ENCODE results near the gene BHLHE40.

BHLHE40 gene

GRCh38 chr3:4940985-4941384 lies 38.3 kb upstream of the BHLHE40 start:
- DNase-seq (ENCODE audit: low read depth, low spot score) = no peak
- no peak overlapping the region for H3K9ac ChIP-seq (ENCODE audit: insufficient read length, low read depth)
- peaks cover 2% of the 10 kb centered on the region for H3K4me1 ChIP-seq (ENCODE audit: insufficient read depth, insufficient read length)
- TF ChIP-seq YY1 (IDR thresholded peaks at IDR 0.05; ENCODE audit: insufficient read depth, insufficient read length) (no peak), ZNF274 (IDR thresholded peaks at IDR 0.05; ENCODE audit: low read depth, low read length) (no peak), SUZ12 (IDR thresholded peaks at IDR 0.05; ENCODE audit: extremely low read depth, insufficient read depth, insufficient read length) (no peak)
- no peaks in the 10 kb centered on the region for H3K9me3 ChIP-seq (ENCODE audit: insufficient read depth, low read length)
- no peaks in the 10 kb centered on the region for H3K27me3 ChIP-seq (ENCODE audit: insufficient read depth, insufficient read length)
- H3K4me3 ChIP-seq (ENCODE audit: insufficient read length, low read depth) = no peak overlapping the region
- no peaks in the 10 kb centered on the region for H3K36me3 ChIP-seq (ENCODE audit: insufficient read depth, insufficient read length, low read length)

GRCh38 chr3:4943549-4943948 lies 35.7 kb upstream of the BHLHE40 start:
- Histone ChIP-seq H3K27me3 (ENCODE audit: insufficient read depth, insufficient read length) (no peaks in the 10 kb centered on the region), H3K36me3 (ENCODE audit: insufficient read depth, insufficient read length, low read length) (no peaks in the 10 kb centered on the region), H3K9me3 (ENCODE audit: insufficient read depth, low read length) (no peaks in the 10 kb centered on the region), H3K9ac (ENCODE audit: insufficient read length, low read depth) (no peak overlapping the region), H3K4me1 (ENCODE audit: insufficient read depth, insufficient read length) (peaks cover 2% of the 10 kb centered on the region), H3K4me3 (ENCODE audit: insufficient read length, low read depth) (no peak overlapping the region)
- DNase-seq (ENCODE audit: low read depth, low spot score) = peak; percentile 11
- TF ChIP-seq ZNF274 (IDR thresholded peaks at IDR 0.05; ENCODE audit: low read depth, low read length) (no peak), SUZ12 (IDR thresholded peaks at IDR 0.05; ENCODE audit: extremely low read depth, insufficient read depth, insufficient read length) (no peak), YY1 (IDR thresholded peaks at IDR 0.05; ENCODE audit: insufficient read depth, insufficient read length) (no peak)

GRCh38 chr3:4945324-4945723 lies 33.9 kb upstream of the BHLHE40 start:
- Histone ChIP-seq H3K36me3 (ENCODE audit: insufficient read depth, insufficient read length, low read length) (no peaks in the 10 kb centered on the region), H3K4me1 (ENCODE audit: insufficient read depth, insufficient read length) (peaks cover 2% of the 10 kb centered on the region), H3K4me3 (ENCODE audit: insufficient read length, low read depth) (no peak overlapping the region), H3K9ac (ENCODE audit: insufficient read length, low read depth) (no peak overlapping the region), H3K27me3 (ENCODE audit: insufficient read depth, insufficient read length) (no peaks in the 10 kb centered on the region), H3K9me3 (ENCODE audit: insufficient read depth, low read length) (no peaks in the 10 kb centered on the region)
- DNase-seq (ENCODE audit: low read depth, low spot score) = no peak
- no peak for TF ChIP-seq ZNF274 (IDR thresholded peaks at IDR 0.05; ENCODE audit: low read depth, low read length)
- TF ChIP-seq SUZ12 (IDR thresholded peaks at IDR 0.05; ENCODE audit: extremely low read depth, insufficient read depth, insufficient read length) = no peak
- no peak for TF ChIP-seq YY1 (IDR thresholded peaks at IDR 0.05; ENCODE audit: insufficient read depth, insufficient read length)

- no peak for DNase-seq (ENCODE audit: low read depth, low spot score)
- Histone ChIP-seq H3K4me1 (ENCODE audit: insufficient read depth, insufficient read length) (peaks cover 2% of the 10 kb centered on the region), H3K9ac (ENCODE audit: insufficient read length, low read depth) (no peak overlapping the region), H3K4me3 (ENCODE audit: insufficient read length, low read depth) (no peak overlapping the region), H3K9me3 (ENCODE audit: insufficient read depth, low read length) (no peaks in the 10 kb centered on the region), H3K27me3 (ENCODE audit: insufficient read depth, insufficient read length) (no peaks in the 10 kb centered on the region), H3K36me3 (ENCODE audit: insufficient read depth, insufficient read length, low read length) (no peaks in the 10 kb centered on the region)
- TF ChIP-seq SUZ12 (IDR thresholded peaks at IDR 0.05; ENCODE audit: extremely low read depth, insufficient read depth, insufficient read length) = no peak
- TF ChIP-seq ZNF274 (IDR thresholded peaks at IDR 0.05; ENCODE audit: low read depth, low read length) = no peak
- no peak for TF ChIP-seq YY1 (IDR thresholded peaks at IDR 0.05; ENCODE audit: insufficient read depth, insufficient read length)
These were observed 32.2 kb upstream of the BHLHE40 start for GRCh38 chr3:4947028-4947427.

- TF ChIP-seq SUZ12 (IDR thresholded peaks at IDR 0.05; ENCODE audit: extremely low read depth, insufficient read depth, insufficient read length) (no peak), ZNF274 (IDR thresholded peaks at IDR 0.05; ENCODE audit: low read depth, low read length) (no peak), YY1 (IDR thresholded peaks at IDR 0.05; ENCODE audit: insufficient read depth, insufficient read length) (no peak)
- H3K4me1 ChIP-seq (ENCODE audit: insufficient read depth, insufficient read length) = peaks cover 2% of the 10 kb centered on the region
- no peak overlapping the region for H3K9ac ChIP-seq (ENCODE audit: insufficient read length, low read depth)
- DNase-seq (ENCODE audit: low read depth, low spot score) = no peak
- H3K9me3 ChIP-seq (ENCODE audit: insufficient read depth, low read length) = no peaks in the 10 kb centered on the region
- no peaks in the 10 kb centered on the region for H3K36me3 ChIP-seq (ENCODE audit: insufficient read depth, insufficient read length, low read length)
- H3K4me3 ChIP-seq (ENCODE audit: insufficient read length, low read depth) = no peak overlapping the region
- no peaks in the 10 kb centered on the region for H3K27me3 ChIP-seq (ENCODE audit: insufficient read depth, insufficient read length)
These were observed 30.8 kb upstream of the BHLHE40 start for GRCh38 chr3:4948395-4948794.

GRCh38 chr3:4949004-4949403 lies 30.2 kb upstream of the BHLHE40 start:
- no peaks in the 10 kb centered on the region for H3K27me3 ChIP-seq (ENCODE audit: insufficient read depth, insufficient read length)
- peaks cover 2% of the 10 kb centered on the region for H3K4me1 ChIP-seq (ENCODE audit: insufficient read depth, insufficient read length)

GRCh38 chr3:4949659-4950058 lies 29.6 kb upstream of the BHLHE40 start:
- Histone ChIP-seq H3K27me3 (ENCODE audit: insufficient read depth, insufficient read length) (no peaks in the 10 kb centered on the region), H3K4me3 (ENCODE audit: insufficient read length, low read depth) (no peak overlapping the region), H3K4me1 (ENCODE audit: insufficient read depth, insufficient read length) (peaks cover 2% of the 10 kb centered on the region), H3K9ac (ENCODE audit: insufficient read length, low read depth) (no peak overlapping the region), H3K9me3 (ENCODE audit: insufficient read depth, low read length) (no peaks in the 10 kb centered on the region), H3K36me3 (ENCODE audit: insufficient read depth, insufficient read length, low read length) (no peaks in the 10 kb centered on the region)
- TF ChIP-seq ZNF274 (IDR thresholded peaks at IDR 0.05; ENCODE audit: low read depth, low read length) = no peak
- no peak for TF ChIP-seq SUZ12 (IDR thresholded peaks at IDR 0.05; ENCODE audit: extremely low read depth, insufficient read depth, insufficient read length)
- no peak for TF ChIP-seq YY1 (IDR thresholded peaks at IDR 0.05; ENCODE audit: insufficient read depth, insufficient read length)
- DNase-seq (ENCODE audit: low read depth, low spot score) = no peak

More at GRCh38 chr3:4949004-4949403, 30.2 kb upstream of the BHLHE40 start:
- TF ChIP-seq SUZ12 (IDR thresholded peaks at IDR 0.05; ENCODE audit: extremely low read depth, insufficient read depth, insufficient read length) (no peak), YY1 (IDR thresholded peaks at IDR 0.05; ENCODE audit: insufficient read depth, insufficient read length) (no peak), ZNF274 (IDR thresholded peaks at IDR 0.05; ENCODE audit: low read depth, low read length) (no peak)
- H3K9ac ChIP-seq (ENCODE audit: insufficient read length, low read depth) = no peak overlapping the region
- no peaks in the 10 kb centered on the region for H3K36me3 ChIP-seq (ENCODE audit: insufficient read depth, insufficient read length, low read length)
- H3K4me3 ChIP-seq (ENCODE audit: insufficient read length, low read depth) = no peak overlapping the region
- H3K9me3 ChIP-seq (ENCODE audit: insufficient read depth, low read length) = no peaks in the 10 kb centered on the region
- no peak for DNase-seq (ENCODE audit: low read depth, low spot score)
